WTC11 (cell line): ENCODE results near the gene HOXB8. TPM values are rescaled to one million over a fixed set of nuclear protein-coding genes. Genes with fewer than 3 reads are reported as not detected.

Source experiments
- ATAC-seq: fragments of 200-7000 bp; cut with Tn5 transposase; 2 replicates; pipeline ENCODE4 v1.10.0; 2021; ENCODE audit warnings: mild to moderate bottlenecking, moderate library complexity
- CTCF ChIA-PET: fragments of 300-600 bp; sonication (Branson Sonifier 250); formaldehyde crosslinking; loops from one replicate; lab custom pipeline; 2021; ENCODE audit warnings: antibody characterized with exemption; lab: Charles Lee
- POLR2A ChIA-PET: fragments of 350-600 bp; sonication (Branson Sonifier 250); formaldehyde crosslinking; loops from one replicate; lab custom pipeline; 2021; ENCODE audit warnings: antibody characterized with exemption; lab: Charles Lee
- DNase-seq: peaks from one replicate; pipeline ENCODE4 v3.0.0; 2021; ENCODE audit warnings: low spot score
- H3K27ac Mint-ChIP-seq: 2 replicates; pipeline ENCODE4 v1.8.0; 2021; ENCODE audit warnings: mixed read lengths
- H3K27me3 Mint-ChIP-seq: 2 replicates; pipeline ENCODE4 v1.8.0; 2021; ENCODE audit warnings: low read depth, mild to moderate bottlenecking, moderate library complexity, mixed read lengths
- H3K36me3 Mint-ChIP-seq: 2 replicates; pipeline ENCODE4 v1.8.0; 2021; ENCODE audit warnings: mixed read lengths
- H3K4me1 Mint-ChIP-seq: 2 replicates; pipeline ENCODE4 v1.8.0; 2022; ENCODE audit warnings: mixed read lengths
- H3K4me3 Mint-ChIP-seq: 2 replicates; pipeline ENCODE4 v1.8.0; 2021; ENCODE audit warnings: mild to moderate bottlenecking, moderate library complexity, mixed read lengths
- H3K9me3 Mint-ChIP-seq: 2 replicates; pipeline ENCODE4 v1.8.0; 2021; ENCODE audit warnings: mixed read lengths
- CTCF ChIP-seq: fragments of 200-600 bp; IDR thresholded peaks from 2 replicates; pipeline ENCODE4 v1.8.0; 2022; ENCODE audit warnings: antibody characterized with exemption
- ESRRA ChIP-seq: sonication (generic); formaldehyde crosslinking; IDR thresholded peaks from 2 replicates; pipeline ENCODE4 v1.8.1; 2022; ENCODE audit warnings: mild to moderate bottlenecking, missing genetic modification reagents, borderline replicate concordance
- FOXJ3 ChIP-seq: sonication (generic); formaldehyde crosslinking; IDR thresholded peaks from 2 replicates; pipeline ENCODE4 v1.9.0; 2021; ENCODE audit warnings: missing genetic modification reagents, mild to moderate bottlenecking, borderline replicate concordance
- GABPB1 ChIP-seq: sonication (generic); formaldehyde crosslinking; IDR thresholded peaks from 2 replicates; pipeline ENCODE4 v1.8.1; 2023; ENCODE audit warnings: mild to moderate bottlenecking, missing genetic modification reagents
- GRHL2 ChIP-seq: fragments of 250-450 bp; sonication (Bioruptor Pico); IDR thresholded peaks from 2 replicates; pipeline ENCODE4 v1.8.0; 2022; ENCODE audit warnings: mild to moderate bottlenecking, moderate library complexity; ENCODE audit not compliant: insufficient replicate concordance, severe bottlenecking
- IRF1 ChIP-seq: sonication (generic); formaldehyde crosslinking; IDR thresholded peaks from 2 replicates; pipeline ENCODE4 v1.8.0; 2023; ENCODE audit warnings: missing genetic modification reagents
- JAZF1 ChIP-seq: fragments of 250-450 bp; sonication (Bioruptor Pico); IDR thresholded peaks from 2 replicates; pipeline ENCODE4 v1.9.0; 2021; ENCODE audit warnings: moderate library complexity, mild to moderate bottlenecking, inconsistent platforms
- MLX ChIP-seq: sonication (generic); formaldehyde crosslinking; IDR thresholded peaks from 2 replicates; pipeline ENCODE4 v1.8.1; 2023; ENCODE audit warnings: mild to moderate bottlenecking, missing genetic modification reagents, moderate library complexity
- MYBL2 ChIP-seq: sonication (generic); formaldehyde crosslinking; IDR thresholded peaks from 2 replicates; pipeline ENCODE4 v1.8.1; 2023; ENCODE audit warnings: mild to moderate bottlenecking, moderate library complexity, missing genetic modification reagents
- NFE2L1 ChIP-seq: sonication (generic); formaldehyde crosslinking; IDR thresholded peaks from 2 replicates; pipeline ENCODE4 v1.8.1; 2023; ENCODE audit warnings: missing genetic modification reagents
- TCF7 ChIP-seq: sonication (generic); formaldehyde crosslinking; IDR thresholded peaks from 2 replicates; pipeline ENCODE4 v1.8.0; 2022; ENCODE audit warnings: mild to moderate bottlenecking, low read depth, missing genetic modification reagents, moderate library complexity
- ZNF423 ChIP-seq: fragments of 250-450 bp; sonication (Bioruptor Pico); IDR thresholded peaks from 2 replicates; pipeline ENCODE4 v2.1.2; 2022; ENCODE audit warnings: mild to moderate bottlenecking, moderate library complexity
- total RNA-seq: library from RNA; stranded (reverse); gene quantifications from 3 replicates; pipeline ENCODE4 v1.2.3, GENCODE V29; 2021
- TF ChIP-seq, protein P1 (sequence below): sonication (generic); formaldehyde crosslinking; IDR thresholded peaks from 2 replicates; pipeline ENCODE4 v1.8.0; 2022; ENCODE audit warnings: missing genetic modification reagents
- TF ChIP-seq, protein P2 (sequence below): sonication (generic); formaldehyde crosslinking; conservative IDR thresholded peaks from 2 replicates; pipeline ENCODE4 v1.8.1; 2023; ENCODE audit warnings: mild to moderate bottlenecking, low read depth, missing genetic modification reagents, moderate library complexity
- TF ChIP-seq, protein P3 (sequence below): sonication (generic); formaldehyde crosslinking; IDR thresholded peaks from 2 replicates; pipeline ENCODE4 v1.8.1; 2022; ENCODE audit warnings: mild to moderate bottlenecking, missing genetic modification reagents, moderate library complexity, borderline replicate concordance

Gene HOXB8
- total RNA-seq, 1 experiment from 2014 or later, result not detected

DNA sequence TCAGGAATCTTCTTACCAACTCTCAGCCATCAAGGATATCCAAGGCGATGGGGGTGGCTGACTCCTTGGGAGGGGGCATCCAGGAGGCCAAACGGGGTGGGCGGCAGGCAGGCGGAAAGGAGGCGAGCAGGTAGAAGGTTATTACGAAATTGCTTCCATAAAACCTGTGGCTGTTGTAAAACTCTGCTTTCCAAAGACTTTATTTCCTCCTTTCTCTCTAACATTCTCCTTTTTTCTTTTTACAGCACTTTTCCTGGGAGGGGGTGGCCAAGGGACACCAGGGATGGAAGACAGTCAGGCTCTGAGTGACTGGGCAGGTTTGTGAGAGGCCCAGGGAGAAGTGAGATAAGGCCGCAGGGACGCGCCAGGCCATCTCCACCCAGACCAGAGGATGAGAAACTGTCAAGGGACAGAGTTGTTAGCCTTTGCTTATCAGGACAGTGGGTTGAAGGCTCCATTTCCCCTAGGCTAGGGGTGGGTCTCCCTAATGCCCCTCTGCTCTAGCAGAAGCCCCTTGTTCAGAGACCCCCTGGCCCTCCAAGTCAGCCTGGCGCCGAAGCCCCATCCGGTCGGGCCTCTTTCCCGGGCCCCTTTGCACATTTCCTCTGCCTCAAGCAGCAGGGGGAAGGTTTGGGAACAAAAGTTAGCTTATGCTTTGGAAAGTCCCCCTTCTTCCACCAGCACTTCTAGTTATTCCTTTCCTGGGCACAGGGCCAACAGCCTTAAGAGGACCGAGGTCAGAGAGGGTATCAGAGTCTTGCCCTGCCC is 16.0 kb upstream of the HOXB8 start (continued):
- TF ChIP-seq MLX (CRISPR knock-in tag) (no peak), FOXJ3 (CRISPR knock-in tag) (no peak), MYBL2 (CRISPR knock-in tag) (no peak), GABPB1 (CRISPR knock-in tag) (no peak)
- TF ChIP-seq, protein P1, sequence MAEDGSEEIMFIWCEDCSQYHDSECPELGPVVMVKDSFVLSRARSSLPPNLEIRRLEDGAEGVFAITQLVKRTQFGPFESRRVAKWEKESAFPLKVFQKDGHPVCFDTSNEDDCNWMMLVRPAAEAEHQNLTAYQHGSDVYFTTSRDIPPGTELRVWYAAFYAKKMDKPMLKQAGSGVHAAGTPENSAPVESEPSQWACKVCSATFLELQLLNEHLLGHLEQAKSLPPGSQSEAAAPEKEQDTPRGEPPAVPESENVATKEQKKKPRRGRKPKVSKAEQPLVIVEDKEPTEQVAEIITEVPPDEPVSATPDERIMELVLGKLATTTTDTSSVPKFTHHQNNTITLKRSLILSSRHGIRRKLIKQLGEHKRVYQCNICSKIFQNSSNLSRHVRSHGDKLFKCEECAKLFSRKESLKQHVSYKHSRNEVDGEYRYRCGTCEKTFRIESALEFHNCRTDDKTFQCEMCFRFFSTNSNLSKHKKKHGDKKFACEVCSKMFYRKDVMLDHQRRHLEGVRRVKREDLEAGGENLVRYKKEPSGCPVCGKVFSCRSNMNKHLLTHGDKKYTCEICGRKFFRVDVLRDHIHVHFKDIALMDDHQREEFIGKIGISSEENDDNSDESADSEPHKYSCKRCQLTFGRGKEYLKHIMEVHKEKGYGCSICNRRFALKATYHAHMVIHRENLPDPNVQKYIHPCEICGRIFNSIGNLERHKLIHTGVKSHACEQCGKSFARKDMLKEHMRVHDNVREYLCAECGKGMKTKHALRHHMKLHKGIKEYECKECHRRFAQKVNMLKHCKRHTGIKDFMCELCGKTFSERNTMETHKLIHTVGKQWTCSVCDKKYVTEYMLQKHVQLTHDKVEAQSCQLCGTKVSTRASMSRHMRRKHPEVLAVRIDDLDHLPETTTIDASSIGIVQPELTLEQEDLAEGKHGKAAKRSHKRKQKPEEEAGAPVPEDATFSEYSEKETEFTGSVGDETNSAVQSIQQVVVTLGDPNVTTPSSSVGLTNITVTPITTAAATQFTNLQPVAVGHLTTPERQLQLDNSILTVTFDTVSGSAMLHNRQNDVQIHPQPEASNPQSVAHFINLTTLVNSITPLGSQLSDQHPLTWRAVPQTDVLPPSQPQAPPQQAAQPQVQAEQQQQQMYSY, result no peak
- TF ChIP-seq, protein P2, sequence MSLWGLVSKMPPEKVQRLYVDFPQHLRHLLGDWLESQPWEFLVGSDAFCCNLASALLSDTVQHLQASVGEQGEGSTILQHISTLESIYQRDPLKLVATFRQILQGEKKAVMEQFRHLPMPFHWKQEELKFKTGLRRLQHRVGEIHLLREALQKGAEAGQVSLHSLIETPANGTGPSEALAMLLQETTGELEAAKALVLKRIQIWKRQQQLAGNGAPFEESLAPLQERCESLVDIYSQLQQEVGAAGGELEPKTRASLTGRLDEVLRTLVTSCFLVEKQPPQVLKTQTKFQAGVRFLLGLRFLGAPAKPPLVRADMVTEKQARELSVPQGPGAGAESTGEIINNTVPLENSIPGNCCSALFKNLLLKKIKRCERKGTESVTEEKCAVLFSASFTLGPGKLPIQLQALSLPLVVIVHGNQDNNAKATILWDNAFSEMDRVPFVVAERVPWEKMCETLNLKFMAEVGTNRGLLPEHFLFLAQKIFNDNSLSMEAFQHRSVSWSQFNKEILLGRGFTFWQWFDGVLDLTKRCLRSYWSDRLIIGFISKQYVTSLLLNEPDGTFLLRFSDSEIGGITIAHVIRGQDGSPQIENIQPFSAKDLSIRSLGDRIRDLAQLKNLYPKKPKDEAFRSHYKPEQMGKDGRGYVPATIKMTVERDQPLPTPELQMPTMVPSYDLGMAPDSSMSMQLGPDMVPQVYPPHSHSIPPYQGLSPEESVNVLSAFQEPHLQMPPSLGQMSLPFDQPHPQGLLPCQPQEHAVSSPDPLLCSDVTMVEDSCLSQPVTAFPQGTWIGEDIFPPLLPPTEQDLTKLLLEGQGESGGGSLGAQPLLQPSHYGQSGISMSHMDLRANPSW (CRISPR knock-in tag), result no peak

DNA sequence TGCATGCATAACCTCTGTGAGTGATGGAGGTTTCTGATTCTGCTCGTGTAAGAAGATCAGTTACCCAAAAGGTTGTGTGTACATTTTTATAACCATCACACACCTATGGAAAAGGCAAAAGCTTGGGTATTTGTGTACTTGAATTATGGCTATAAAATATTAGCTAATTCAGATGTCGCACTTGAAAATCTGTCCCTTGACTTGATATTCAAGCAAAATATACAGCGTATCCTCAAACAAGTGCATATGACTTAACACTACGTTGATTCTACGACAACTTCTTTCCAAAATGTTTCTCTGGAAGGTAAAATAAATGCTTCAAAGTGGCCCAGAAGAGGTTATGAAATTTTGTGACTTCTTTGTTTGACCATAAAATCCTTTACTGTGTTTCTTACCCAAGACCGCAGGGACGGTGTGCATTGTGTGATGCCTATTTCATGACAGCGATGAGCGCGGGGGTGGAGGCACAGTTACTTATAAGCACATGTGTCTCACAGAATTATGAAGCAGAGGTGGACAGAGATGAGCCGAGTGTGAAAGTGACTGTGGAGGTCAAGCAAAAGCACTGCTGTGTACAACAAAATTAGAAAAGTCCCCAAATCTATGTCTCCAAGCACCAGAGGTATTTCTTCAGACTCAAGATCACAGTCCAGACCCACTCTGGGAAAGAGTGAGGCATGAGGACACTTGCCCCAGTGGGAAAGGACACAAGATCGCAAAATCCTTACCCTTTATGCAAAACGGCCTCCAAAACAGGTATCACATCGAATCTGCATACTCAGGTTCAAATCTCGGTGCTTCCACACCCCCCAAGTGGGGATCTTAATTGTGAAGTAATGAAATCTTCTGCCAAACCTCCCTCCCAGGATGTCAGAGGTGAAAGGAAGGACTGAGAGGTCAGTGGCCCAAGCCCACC is 15.2 kb upstream of the HOXB8 start:
- ChIA-PET POLR2A (no interaction called here), CTCF (no interaction called here)
- TF ChIP-seq TCF7 (CRISPR knock-in tag) (no peak), NFE2L1 (CRISPR knock-in tag) (no peak), ESRRA (no peak), CTCF (no peak), IRF1 (CRISPR knock-in tag) (no peak), ZNF423 (CRISPR knock-in tag) (no peak), JAZF1 (CRISPR knock-in tag) (no peak), FOXJ3 (CRISPR knock-in tag) (no peak), GRHL2 (CRISPR knock-in tag) (no peak)
- TF ChIP-seq, protein P3, sequence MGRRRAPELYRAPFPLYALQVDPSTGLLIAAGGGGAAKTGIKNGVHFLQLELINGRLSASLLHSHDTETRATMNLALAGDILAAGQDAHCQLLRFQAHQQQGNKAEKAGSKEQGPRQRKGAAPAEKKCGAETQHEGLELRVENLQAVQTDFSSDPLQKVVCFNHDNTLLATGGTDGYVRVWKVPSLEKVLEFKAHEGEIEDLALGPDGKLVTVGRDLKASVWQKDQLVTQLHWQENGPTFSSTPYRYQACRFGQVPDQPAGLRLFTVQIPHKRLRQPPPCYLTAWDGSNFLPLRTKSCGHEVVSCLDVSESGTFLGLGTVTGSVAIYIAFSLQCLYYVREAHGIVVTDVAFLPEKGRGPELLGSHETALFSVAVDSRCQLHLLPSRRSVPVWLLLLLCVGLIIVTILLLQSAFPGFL, result no peak
- H3K9me3 Mint-ChIP-seq, result no peaks in the 10 kb centered on the region
- H3K27me3 Mint-ChIP-seq, result peaks cover 100% of the 10 kb centered on the region; the same call in 1 of the 2 replicates
- ATAC-seq (no peak), DNase-seq (no peak)
- no peak overlapping the region for H3K4me3 Mint-ChIP-seq
- H3K4me1 Mint-ChIP-seq, result peaks cover 23% of the 10 kb centered on the region
- no peak overlapping the region for H3K27ac Mint-ChIP-seq
- H3K36me3 Mint-ChIP-seq, result no peaks in the 10 kb centered on the region; the same call in 1 of the 2 replicates
